Measurements from ENCODE around the gene SCN8A.
A peak's percentile ranks its signal among the peaks of the same experiment; 100 is the strongest.

The SCN8A gene

DNA sequence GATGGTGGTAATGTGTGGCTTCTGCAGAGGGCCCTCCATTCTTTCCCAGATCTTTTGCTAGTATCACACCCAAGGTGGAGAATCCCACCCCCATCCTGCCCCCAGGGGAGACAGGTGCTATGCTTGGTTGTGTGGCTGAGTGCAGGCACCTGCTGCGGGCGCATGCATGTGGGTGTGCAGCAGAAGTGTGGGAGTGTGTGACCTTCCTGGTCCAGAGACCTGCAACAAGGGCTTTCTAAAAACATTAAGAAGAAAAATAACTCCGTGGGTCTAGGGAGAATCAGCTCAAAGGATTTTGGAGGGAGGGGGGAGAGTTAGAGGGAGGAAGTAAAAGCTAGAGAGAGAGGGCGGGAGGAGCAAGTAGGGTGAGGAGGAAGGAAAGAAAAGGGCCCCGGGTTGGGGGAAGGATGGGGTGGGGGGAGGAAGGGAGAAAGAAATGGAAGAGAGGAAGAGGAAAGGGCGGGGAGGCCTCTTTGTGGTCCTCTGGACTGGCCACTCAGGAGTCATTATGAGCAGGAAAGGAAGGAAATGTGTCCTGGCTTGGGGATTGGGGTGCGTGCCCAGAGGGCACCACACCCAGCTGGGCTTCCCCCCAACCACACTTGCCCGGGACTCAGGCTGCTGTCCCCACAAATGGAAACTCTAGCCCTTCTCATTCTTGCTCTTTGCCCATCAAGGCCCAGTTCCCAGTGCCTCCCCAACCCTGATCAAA lies 260.5 kb downstream of the SCN8A start:
- H3K79me2 ChIP-seq (ENCODE audit: control insufficient read depth, insufficient read depth, low read length, unreplicated experiment): no peaks in the 10 kb centered on the region
- H3K36me3 ChIP-seq (ENCODE audit: insufficient read depth, low read length): no peaks in the 10 kb centered on the region
- H3K27ac ChIP-seq (ENCODE audit: low read depth, low read length): no peak overlapping the region
- peaks cover 46% of the 10 kb centered on the region for H3K27me3 ChIP-seq (ENCODE audit: insufficient read depth, low read length)
- H2AFZ ChIP-seq (ENCODE audit: low read length, unreplicated experiment): no peak overlapping the region
- no peak overlapping the region for H3K4me3 ChIP-seq (ENCODE audit: low read depth, low read length)
- peaks cover 11% of the 10 kb centered on the region for H3K4me1 ChIP-seq (ENCODE audit: control insufficient read depth, insufficient read depth, low read length, unreplicated experiment)

DNA sequence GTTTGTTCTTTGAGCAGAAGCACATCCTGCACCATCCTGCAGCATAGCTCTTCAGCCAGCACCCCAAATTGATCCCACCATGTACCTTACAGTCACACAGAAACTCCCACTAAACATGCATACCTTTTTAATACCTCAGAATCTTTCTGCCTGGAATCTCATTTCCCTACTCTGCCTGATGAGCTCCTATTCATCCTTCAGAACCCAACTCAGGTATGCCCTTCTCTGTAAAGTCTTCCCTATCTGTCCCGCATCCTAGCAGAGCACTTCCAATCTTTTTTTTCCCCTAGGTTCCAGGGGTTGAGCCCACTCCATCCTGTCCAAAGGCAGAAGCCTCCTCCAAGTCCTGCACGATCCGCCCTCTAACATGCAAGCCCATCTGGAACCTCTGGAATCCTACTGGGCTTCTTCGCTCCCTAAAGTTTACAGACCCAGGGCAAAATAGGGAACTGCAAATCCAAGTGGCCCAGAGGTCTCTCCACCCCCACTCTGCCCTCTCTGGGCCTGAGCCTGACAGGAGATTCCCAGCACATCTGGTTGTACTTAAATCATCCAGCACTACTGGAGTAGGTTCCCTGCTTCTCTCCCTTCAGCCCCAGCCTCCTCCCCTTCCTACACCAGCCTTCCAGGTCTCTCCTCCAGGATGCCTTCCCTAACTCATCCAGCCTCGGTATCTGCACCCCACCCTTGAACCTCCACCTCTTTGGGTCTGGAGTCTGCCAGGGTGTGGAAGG lies 261.5 kb downstream of the SCN8A start:
- H3K4me3 ChIP-seq (ENCODE audit: low read depth, low read length): no peak overlapping the region
- H3K36me3 ChIP-seq (ENCODE audit: insufficient read depth, low read length): no peaks in the 10 kb centered on the region
- no peaks in the 10 kb centered on the region for H3K79me2 ChIP-seq (ENCODE audit: control insufficient read depth, insufficient read depth, low read length, unreplicated experiment)
- H3K27ac ChIP-seq (ENCODE audit: low read depth, low read length): no peak overlapping the region
- H3K27me3 ChIP-seq (ENCODE audit: insufficient read depth, low read length): peaks cover 42% of the 10 kb centered on the region
- H3K4me1 ChIP-seq (ENCODE audit: control insufficient read depth, insufficient read depth, low read length, unreplicated experiment): peaks cover 9% of the 10 kb centered on the region
- no peak overlapping the region for H2AFZ ChIP-seq (ENCODE audit: low read length, unreplicated experiment)

DNA sequence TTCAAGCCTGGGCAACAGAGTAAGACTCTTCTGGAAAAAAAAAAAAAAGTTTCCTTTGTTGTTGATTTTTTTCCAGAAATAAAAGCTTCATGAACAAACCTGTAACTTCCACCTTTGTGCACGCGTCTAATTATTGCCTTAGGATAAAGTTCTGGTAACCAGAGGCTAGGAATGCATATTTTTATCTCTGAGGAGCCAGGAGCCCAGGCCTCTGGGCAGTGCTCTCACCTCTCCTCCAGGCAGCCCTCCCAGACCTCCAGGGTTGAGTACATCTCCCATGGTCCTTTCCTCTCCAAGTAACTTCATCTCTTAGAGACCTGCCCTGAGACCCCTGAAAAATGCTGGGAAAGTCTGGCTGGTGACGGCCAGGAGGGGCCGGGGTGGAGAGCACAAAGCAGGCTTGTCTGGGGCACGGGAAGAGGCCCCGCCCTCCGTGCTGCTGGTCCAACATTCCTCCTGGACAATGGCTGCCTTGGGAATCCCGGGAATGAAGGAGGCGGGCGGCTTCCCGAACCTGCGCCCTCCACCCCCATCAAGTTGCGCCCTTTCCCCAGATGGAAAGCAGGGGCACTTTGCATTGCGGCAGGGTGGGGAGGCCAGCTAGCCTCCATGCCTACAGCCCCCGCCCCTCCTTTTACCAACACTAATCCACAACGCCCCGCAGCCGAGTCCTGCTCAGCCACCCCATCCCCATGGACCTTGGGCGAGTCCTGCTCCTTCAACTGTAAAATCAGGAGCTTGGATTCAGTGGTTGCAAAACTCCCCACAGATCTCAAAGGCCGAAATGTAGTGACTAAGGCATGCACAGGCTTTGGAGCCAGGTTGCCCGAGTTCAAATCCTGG lies 264.8 kb downstream of the SCN8A start:
- no peaks in the 10 kb centered on the region for H3K36me3 ChIP-seq (ENCODE audit: insufficient read depth, low read length)
- H2AFZ ChIP-seq (ENCODE audit: low read length, unreplicated experiment): peak overlapping the region; percentile 75
- H3K4me1 ChIP-seq (ENCODE audit: control insufficient read depth, insufficient read depth, low read length, unreplicated experiment): peaks cover 6% of the 10 kb centered on the region
- peak overlapping the region; percentile 65 for H3K4me3 ChIP-seq (ENCODE audit: low read depth, low read length)
- H3K79me2 ChIP-seq (ENCODE audit: control insufficient read depth, insufficient read depth, low read length, unreplicated experiment): no peaks in the 10 kb centered on the region
- H3K27me3 ChIP-seq (ENCODE audit: insufficient read depth, low read length): peaks cover 26% of the 10 kb centered on the region
- H3K27ac ChIP-seq (ENCODE audit: low read depth, low read length): no peak overlapping the region

DNA sequence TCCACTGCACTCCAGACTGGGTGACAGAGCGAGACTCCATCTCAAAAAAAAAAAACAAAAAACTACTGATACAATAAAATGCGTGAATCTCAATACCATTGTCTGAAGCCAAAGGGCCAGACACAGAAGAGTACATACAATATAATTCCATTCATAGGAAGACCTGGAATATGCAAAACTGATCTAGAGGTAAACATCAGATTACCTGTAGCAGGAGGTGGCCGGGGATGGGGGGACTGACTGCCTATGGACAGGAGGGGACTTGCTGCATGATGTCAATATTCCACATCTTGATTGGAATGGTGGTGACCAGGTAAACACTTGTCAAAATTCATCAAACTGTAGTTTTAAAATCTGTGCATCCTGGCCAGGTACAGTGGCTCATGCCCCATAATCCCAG lies 270.0 kb downstream of the SCN8A start:
- no peaks in the 10 kb centered on the region for H3K79me2 ChIP-seq (ENCODE audit: control insufficient read depth, insufficient read depth, low read length, unreplicated experiment)
- H2AFZ ChIP-seq (ENCODE audit: low read length, unreplicated experiment): no peak overlapping the region
- H3K36me3 ChIP-seq (ENCODE audit: insufficient read depth, low read length): no peaks in the 10 kb centered on the region
- peaks cover 1% of the 10 kb centered on the region for H3K4me1 ChIP-seq (ENCODE audit: control insufficient read depth, insufficient read depth, low read length, unreplicated experiment)
- no peak overlapping the region for H3K4me3 ChIP-seq (ENCODE audit: low read depth, low read length)
- peaks cover 26% of the 10 kb centered on the region for H3K27me3 ChIP-seq (ENCODE audit: insufficient read depth, low read length)
- no peak overlapping the region for H3K27ac ChIP-seq (ENCODE audit: low read depth, low read length)

All from ACC112 (cell line).